K562 (cell line): ENCODE results near the gene LNPEP. TPM values are rescaled to one million over a fixed set of nuclear protein-coding genes. Genes with fewer than 3 reads are reported as not detected.
A peak's percentile ranks its signal among the peaks of the same experiment; 100 is the strongest.

Experiments
- CAMTA2 ChIP-seq: fragments of 250-450 bp; sonication (Bioruptor Pico); conservative IDR thresholded peaks from 2 replicates; pipeline ENCODE4 v1.5.1; 2022
- E2F4 ChIP-seq: sonication (generic); formaldehyde crosslinking; IDR thresholded peaks from 2 replicates; pipeline ENCODE4 v1.8.0; 2022; ENCODE audit warnings: mild to moderate bottlenecking, low read depth, missing genetic modification reagents
- FOXK1 ChIP-seq: sonication (generic); formaldehyde crosslinking; IDR thresholded peaks from 2 replicates; pipeline ENCODE4 v1.8.0; 2022; ENCODE audit warnings: missing genetic modification reagents, mild to moderate bottlenecking, borderline replicate concordance
- FOXM1 ChIP-seq, 2 experiments: fragments of 450-650 bp in 1 of 2; sonication (generic) in 1 of 2; formaldehyde crosslinking in 1 of 2; IDR thresholded peaks; 2 replicates each; pipeline versions ENCODE4 v1.6.1 to v1.9.0; 2017 to 2022; ENCODE audit warnings: low read depth in 2 of 2, mild to moderate bottlenecking in 2 of 2, missing genetic modification reagents in 1 of 2, moderate library complexity in 1 of 2
- HIVEP1 ChIP-seq: fragments of 250-450 bp; sonication (Bioruptor Pico); IDR thresholded peaks from 2 replicates; pipeline ENCODE4 v1.4.0; 2020; ENCODE audit warnings: mild to moderate bottlenecking
- HMG20A ChIP-seq: fragments of 450-650 bp; formaldehyde crosslinking; conservative IDR thresholded peaks from 2 replicates; pipeline ENCODE4 v1.4.0; 2020; ENCODE audit warnings: mild to moderate bottlenecking, mixed read lengths
- JUN ChIP-seq, 2 experiments: sonication (generic) in 1 of 2; formaldehyde crosslinking in 1 of 2; IDR thresholded peaks; 2 replicates each; pipeline versions ENCODE4 v1.6.1 to v1.8.0; 2012 to 2022; ENCODE audit warnings: borderline replicate concordance in 2 of 2, mild to moderate bottlenecking in 2 of 2, improper control_type of control experiment in 1 of 2, low read depth in 1 of 2, low read length in 1 of 2, missing genetic modification reagents in 1 of 2
- JUND ChIP-seq, 2 experiments: IDR thresholded peaks; 2 replicates in 1 of 2; 3 replicates in 1 of 2; pipeline ENCODE4 v1.6.1; 2011; ENCODE audit warnings: borderline replicate concordance in 2 of 2, low read depth in 2 of 2, low read length in 2 of 2, improper control_type of control experiment in 1 of 2, missing biosample characterization in 1 of 2, missing genetic modification characterization in 1 of 2, missing genetic modification reagents in 1 of 2
- MTF1 ChIP-seq: fragments of 250-450 bp; sonication (Bioruptor Pico); IDR thresholded peaks from 2 replicates; pipeline ENCODE4 v1.9.0; 2021; ENCODE audit warnings: moderate library complexity, mild to moderate bottlenecking, inconsistent platforms, borderline replicate concordance
- NELFE ChIP-seq: IDR thresholded peaks from 2 replicates; pipeline ENCODE4 v1.6.1; 2011; ENCODE audit warnings: mild to moderate bottlenecking; ENCODE audit not compliant: insufficient read depth, insufficient read length
- NUFIP1 ChIP-seq: fragments of 450-650 bp; IDR thresholded peaks from 2 replicates; pipeline ENCODE4 v1.6.1; 2018; ENCODE audit not compliant: partially characterized antibody
- RNF2 ChIP-seq: sonication (generic); IDR thresholded peaks from 2 replicates; pipeline ENCODE4 v1.6.1; 2016
- SFPQ ChIP-seq: fragments of 200-400 bp; formaldehyde crosslinking; IDR thresholded peaks from 2 replicates; pipeline ENCODE4 v1.6.1; 2017; ENCODE audit warnings: mild to moderate bottlenecking, low read depth, low read length, moderate library complexity
- STAT6 ChIP-seq: sonication (generic); formaldehyde crosslinking; IDR thresholded peaks from 2 replicates; pipeline ENCODE4 v1.8.1; 2023; ENCODE audit warnings: mild to moderate bottlenecking, missing genetic modification reagents
- TCFL5 ChIP-seq: fragments of 250-450 bp; sonication (Bioruptor Pico); conservative IDR thresholded peaks from 2 replicates; pipeline ENCODE4 v1.6.1; 2021; ENCODE audit warnings: mild to moderate bottlenecking, moderate library complexity, matching md5 sums
- TFAM ChIP-seq: fragments of 250-450 bp; sonication (Bioruptor Pico); conservative IDR thresholded peaks from 2 replicates; pipeline ENCODE4 v1.5.0; 2021; ENCODE audit warnings: mild to moderate bottlenecking, moderate library complexity
- THRB ChIP-seq: fragments of 450-650 bp; formaldehyde crosslinking; conservative IDR thresholded peaks from 2 replicates; pipeline ENCODE4 v1.4.0; 2022; ENCODE audit warnings: mild to moderate bottlenecking, missing genetic modification characterization
- YBX1 ChIP-seq: fragments of 450-650 bp; IDR thresholded peaks from 2 replicates; pipeline ENCODE4 v1.7.1; 2016; ENCODE audit warnings: mild to moderate bottlenecking
- polyA plus RNA-seq, 8 experiments: library from polyadenylated mRNA; depleted of rRNA in 4 of 8; stranded (reverse) in 5 of 8; unstranded in 3 of 8; fragments of >200 nt; fragmentation: Nextera tagmentation in 2 of 8; fragmentation: Illumina TruSeq in 1 of 8; extraction: Ambion mirVana in 2 of 8; extraction: Trizol in 1 of 8; gene quantifications; 2 replicates each; pipeline versions ENCODE4 v1.2.1 to v1.2.3, GENCODE V29; 2011 to 2014; ENCODE audit warnings: inconsistent platforms in 1 of 8, missing spikeins in 1 of 8
- total RNA-seq, 7 experiments: library from RNA; depleted of rRNA in 6 of 7; stranded (reverse); fragments of >200 nt in 6 of 7; fragmentation: Illumina TruSeq in 2 of 7; extraction: Trizol in 2 of 7; gene quantifications; 2 replicates each; pipeline versions ENCODE4 v1.2.1 to v1.2.3, GENCODE V29; 2011 to 2021; ENCODE audit warnings: low replicate concordance in 1 of 7

The LNPEP gene
- total and polyA plus RNA-seq, 9 of the 15 experiments (the other 6 are each of a cell fraction or from before 2014, with no cell fraction given), result 2.6 to 27.9 (median 11.2) TPM

- TF ChIP-seq HIVEP1 (CRISPR knock-in tag) (no peak), NUFIP1 (peak; percentile 86), FOXK1 (CRISPR knock-in tag) (no peak), TCFL5 (CRISPR knock-in tag) (no peak), CAMTA2 (no peak), NELFE (no peak), FOXM1 (IDR thresholded peaks at IDR 0.05; ENCODE audit: low read depth) (peak; percentile 72; the same call in 1 of the 2 replicates), FOXM1 (CRISPR knock-in tag; IDR thresholded peaks at IDR 0.05; ENCODE audit: low read depth) (0 out of 2 replicates have a peak, but pooled peaks have one; percentile 43), STAT6 (CRISPR knock-in tag) (no peak), JUND (IDR thresholded peaks at IDR 0.05; ENCODE audit: borderline replicate concordance, low read depth, low read length) (peak; percentile 69), JUND (tag; IDR thresholded peaks at IDR 0.05; ENCODE audit: borderline replicate concordance, low read depth, low read length) (no peak; the same call in 2 of the 3 replicates), RNF2 (peak; percentile 92), THRB (no peak), E2F4 (CRISPR knock-in tag) (no peak), JUN (IDR thresholded peaks at IDR 0.05; ENCODE audit: borderline replicate concordance, low read depth, low read length) (no peak), JUN (CRISPR knock-in tag; IDR thresholded peaks at IDR 0.05; ENCODE audit: borderline replicate concordance) (no peak), YBX1 (no peak), HMG20A (no peak), SFPQ (no peak), TFAM (CRISPR knock-in tag) (no peak), MTF1 (CRISPR knock-in tag) (no peak)
Measured at GRCh38 chr5:96935559-96936430, at the start of gene LNPEP (continued).
